HG02885 (cell line): ENCODE results near the gene NEK10.

Experiments used
- ATAC-seq: cut with Tn5 transposase; IDR thresholded peaks from one replicate; pipeline ENCODE4 v1.9.1; 2021; ENCODE audit warnings: mild to moderate bottlenecking; ENCODE audit not compliant: unreplicated experiment, poor library complexity

The NEK10 gene

DNA sequence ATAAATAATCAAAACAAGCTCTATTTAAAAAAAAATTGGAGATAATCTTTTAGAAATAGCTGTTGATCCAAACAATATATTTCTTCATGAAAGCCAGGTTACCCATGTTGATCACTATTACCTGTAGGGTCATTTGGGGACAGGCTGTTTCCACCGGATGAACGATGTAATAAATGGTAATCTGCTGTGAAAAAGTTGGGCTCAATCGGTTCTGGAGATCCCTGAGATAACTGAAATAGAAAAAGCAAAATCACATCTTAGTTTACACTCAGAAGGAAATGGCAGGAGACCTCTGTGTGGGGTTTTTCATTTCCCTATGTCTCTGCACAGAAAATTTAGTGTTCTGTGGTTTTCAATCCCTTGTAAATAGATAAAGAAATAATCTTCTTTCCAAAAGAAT, 249.5 kb downstream of the NEK10 start:
- no peak for ATAC-seq

DNA sequence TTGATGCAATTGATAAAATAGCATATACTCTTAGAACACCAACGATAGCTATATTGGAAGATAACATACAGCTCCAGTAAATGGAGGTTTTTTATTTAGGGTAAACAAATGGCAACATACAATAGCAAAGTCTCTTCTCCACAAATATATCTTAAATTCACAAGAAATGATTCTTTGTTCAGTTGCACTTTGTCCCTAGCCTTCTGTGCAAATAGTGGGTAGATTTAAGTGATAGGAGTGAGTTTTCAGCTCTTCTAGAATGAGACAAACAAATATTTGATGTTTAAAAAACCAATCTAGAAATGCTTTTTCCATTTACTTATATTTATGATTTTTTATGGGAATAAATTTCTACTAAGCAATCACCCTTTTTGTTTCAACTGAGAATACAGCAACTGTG, 253.8 kb downstream of the NEK10 start:
- ATAC-seq = no peak

DNA sequence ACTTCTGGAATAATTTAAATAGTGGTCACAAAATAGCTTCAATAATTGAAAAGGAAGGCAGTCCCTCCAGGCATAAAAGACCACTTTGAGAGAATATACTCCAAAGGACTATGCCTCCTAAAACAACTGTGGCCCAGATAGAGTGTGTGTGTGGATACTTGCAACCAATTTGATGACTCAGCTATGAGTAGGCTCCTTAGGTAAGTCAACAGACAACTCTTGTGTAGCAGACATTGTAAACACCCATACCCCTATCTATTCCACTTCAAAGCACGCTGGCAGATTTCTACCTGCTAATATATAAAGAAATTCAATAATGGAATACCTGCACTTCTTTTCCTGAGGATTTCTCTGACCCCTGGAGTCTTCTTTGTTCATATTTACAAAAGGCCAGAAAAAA, 254.5 kb downstream of the NEK10 start:
- no peak for ATAC-seq

GRCh38 chr3:27114129-27114528, 255.1 kb downstream of the NEK10 start:
- ATAC-seq = no peak

GRCh38 chr3:27110020-27110419, 259.2 kb downstream of the NEK10 start:
- no peak for ATAC-seq

GRCh38 chr3:27108322-27108721, 260.9 kb downstream of the NEK10 start:
- ATAC-seq = no peak

DNA sequence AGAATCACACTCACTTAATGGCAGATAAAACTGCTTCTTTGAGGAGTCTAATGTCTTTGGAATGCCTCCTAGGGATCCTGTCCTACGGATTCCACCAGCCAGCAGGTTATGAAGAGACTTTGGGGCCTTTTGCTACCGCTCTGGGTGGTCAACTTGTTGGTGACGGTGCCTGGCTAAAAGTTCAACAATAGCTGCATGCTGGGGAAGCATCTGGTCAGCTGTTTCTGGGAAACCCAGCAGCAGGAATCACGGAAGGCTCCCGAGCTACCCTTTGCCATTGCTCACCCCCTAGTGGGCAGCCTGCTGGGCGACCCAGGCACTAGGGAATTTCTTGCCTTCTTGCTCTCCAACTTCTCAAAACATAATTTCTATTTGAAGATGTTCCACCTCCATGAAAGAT, 263.3 kb downstream of the NEK10 start:
- no peak for ATAC-seq

DNA sequence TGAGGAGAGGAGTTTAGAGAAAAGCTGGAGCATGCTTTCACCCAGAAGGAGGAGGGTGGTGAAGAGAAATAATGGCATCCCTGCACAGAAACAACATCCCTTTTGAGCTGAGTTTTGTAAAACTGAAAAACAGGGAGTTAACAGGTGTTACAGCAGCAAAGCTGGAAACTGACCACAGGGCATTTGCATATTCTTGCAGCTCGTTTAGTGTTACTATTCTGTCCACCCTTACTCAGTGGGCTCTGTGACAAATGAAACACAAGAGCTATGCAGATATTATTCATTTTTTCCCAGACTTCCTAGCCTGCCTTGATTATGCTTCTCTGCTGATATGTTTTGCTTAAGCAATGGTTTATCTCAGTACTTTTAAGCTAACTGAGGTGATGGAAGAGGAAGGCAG, 272.0 kb downstream of the NEK10 start:
- ATAC-seq = peak; percentile 39

DNA sequence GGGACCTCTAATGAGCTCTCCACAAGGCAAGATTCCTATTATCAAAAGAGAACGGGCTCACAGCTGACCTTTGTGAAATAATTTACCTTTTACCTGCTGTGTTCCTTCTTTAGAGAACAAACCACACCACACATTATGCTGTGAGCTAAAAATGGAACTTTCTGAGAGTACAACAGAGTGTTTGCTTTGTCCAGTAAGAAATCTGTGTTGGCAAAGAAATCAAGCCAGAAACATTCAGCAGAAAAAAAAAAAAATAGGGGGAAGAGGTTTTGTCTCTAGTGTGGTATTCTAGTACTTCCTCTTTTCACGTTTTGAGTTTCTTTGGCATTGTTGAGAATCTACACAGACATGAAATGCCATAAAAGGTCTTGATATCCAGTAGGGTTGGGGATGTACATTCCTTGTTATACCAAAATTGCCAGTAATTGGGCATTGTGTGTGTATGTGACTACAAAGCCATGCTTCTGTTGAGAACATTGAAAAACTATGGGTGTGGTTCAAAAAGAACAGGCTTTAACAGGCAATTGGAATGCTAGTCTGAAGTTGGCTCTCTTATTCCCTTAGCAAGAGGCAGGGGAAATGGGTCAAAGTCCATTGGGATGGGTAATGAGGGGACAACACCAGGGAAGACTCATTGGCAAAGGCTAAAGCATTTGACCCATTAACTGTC, 273.5 kb downstream of the NEK10 start:
- ATAC-seq = peak; percentile 64

GRCh38 chr3:27094721-27095120, 274.5 kb downstream of the NEK10 start:
- no peak for ATAC-seq

DNA sequence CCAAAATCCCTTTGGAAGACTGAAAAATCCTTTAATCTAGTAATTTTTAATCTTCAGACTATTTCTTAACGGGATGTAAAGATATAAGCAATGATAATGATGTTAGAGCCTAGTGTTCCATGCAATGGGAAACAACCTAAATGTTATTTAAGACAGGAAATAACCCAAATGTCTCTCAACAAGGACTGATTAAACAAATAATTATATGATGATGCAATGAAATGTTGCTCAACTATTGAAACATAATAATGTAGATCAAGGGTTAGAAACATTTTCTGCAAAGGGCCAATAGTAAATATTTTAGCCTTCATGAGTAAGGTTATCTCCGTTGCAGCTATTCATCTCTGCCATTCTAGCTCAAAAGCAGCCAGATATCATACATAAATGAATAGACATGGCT, 275.4 kb downstream of the NEK10 start:
- ATAC-seq = no peak

DNA sequence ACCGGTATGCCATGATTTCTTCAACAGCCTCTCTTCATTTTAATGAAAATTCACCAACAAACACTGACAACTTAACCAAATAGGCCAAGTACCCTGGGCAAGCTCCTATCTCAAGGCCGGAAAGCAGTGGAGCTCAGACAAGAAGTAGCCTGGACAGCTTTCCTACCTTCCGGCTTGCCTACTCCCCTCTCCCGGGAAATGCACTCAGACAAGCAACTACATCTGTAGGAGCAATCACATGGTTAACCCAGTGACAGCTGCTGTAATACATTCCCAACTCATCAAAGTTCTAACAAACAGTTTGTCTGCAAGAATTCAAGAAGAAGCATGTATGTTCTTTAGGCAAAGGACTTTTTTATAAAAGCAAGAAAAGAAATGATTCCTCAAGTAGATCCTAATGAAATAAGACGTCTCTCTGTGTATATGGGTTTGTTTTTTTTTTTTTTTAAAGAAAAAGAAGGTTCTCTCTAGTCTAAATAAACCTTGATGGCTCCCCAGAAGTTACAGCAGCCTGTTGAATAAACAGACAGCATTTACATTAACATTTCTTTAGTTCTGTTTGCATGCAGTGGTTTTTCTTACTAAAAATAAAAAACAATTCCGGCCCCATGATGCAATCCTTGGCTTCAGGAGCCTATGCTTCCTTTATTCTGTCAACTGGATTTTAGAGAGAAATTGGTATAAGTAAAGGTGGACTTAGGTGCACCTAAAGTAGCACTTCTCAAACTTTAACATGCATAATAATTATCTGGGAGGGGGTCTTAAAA, 278.7 kb downstream of the NEK10 start:
- ATAC-seq = no peak

- ATAC-seq = no peak
These were observed 279.5 kb downstream of the NEK10 start for GRCh38 chr3:27089645-27090044.

GRCh38 chr3:27089068-27089467, 280.1 kb downstream of the NEK10 start:
- ATAC-seq = no peak

- ATAC-seq = no peak
These were observed 283.1 kb downstream of the NEK10 start for GRCh38 chr3:27085829-27086730.

- no peak for ATAC-seq
These were observed 287.1 kb downstream of the NEK10 start for GRCh38 chr3:27081992-27082607.

DNA sequence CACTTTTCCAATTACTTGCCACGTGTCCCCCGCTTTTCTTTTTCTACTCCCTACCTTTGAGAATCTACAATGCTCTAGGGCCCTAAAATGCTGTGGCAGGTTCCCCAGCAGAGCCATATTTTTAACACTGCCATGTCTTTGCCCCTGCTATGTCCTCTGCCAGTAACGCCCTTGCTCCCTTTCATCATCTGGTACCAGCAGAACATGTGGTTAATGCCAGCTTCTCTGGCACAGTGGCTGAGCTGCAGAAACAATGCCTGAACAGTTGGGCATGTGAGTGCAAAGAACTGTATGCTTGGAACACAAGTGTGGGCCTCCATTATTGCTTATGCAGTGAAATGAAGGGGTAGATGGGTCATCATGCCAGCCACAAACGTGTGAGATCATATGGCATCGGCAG, 287.6 kb downstream of the NEK10 start:
- ATAC-seq = no peak

DNA sequence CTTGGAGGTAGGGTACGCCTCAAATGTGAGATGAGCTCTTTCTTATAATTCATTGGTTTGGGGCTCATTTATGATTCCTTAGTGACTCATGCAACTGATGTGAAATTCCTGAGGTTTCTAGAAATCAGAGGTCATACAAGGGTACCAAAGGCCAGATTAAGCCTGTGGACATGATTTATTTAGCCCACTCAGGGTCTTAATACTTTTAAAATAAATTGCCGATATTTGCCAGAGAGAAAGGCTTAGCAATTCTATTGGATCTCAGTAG, 289.0 kb downstream of the NEK10 start:
- ATAC-seq = no peak

DNA sequence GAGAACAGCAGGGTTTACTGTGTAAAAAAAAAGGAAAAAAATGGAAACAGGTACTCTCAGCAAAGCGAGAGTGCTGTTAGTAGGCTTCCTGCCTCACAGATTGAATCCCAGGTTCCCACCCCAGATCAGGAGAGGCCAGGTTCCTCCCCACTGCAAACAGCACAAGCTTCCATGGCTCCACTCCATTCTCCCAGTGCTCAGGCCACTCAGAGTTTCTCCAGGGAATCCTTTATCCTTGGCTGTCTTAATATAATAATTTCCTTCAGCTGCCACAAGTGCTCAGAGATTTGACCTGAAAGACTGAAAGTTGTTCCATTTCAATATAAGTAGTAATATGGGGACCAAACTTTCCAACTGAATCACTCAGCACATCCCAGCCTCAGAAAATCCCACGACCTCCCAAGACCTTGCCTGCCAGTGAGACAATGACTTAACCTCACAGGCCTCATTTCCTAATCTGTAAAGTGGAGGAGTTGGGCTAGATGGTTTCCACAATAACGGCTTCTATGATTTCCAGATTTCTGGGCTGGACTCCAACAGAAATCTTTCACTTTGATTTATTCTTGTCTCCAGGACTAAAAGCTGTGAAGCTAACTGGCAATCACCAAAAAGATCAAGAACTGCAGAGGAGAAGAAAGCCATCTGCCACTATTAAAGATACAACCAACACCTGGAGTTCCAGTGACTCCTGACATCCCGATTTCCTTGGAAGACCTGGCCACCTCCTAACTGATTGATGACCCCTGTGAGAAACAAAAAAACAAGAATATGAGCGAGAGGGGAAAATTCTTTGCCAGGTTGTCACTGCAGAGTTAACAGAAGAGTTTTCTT, 289.5 kb downstream of the NEK10 start:
- ATAC-seq = no peak
